NCI-H1694 (cell line): ENCODE measurements around the gene RSF1.
"Not testable (repeated sequence)": the region's sequence is repeated elsewhere in the genome, so short reads cannot be mapped to it uniquely, and the experiment has no call there.

Experiments
- DNase-seq: peaks from one replicate; lab custom pipeline; 2025; lab: John Stamatoyannopoulos, UW

Gene RSF1

DNA sequence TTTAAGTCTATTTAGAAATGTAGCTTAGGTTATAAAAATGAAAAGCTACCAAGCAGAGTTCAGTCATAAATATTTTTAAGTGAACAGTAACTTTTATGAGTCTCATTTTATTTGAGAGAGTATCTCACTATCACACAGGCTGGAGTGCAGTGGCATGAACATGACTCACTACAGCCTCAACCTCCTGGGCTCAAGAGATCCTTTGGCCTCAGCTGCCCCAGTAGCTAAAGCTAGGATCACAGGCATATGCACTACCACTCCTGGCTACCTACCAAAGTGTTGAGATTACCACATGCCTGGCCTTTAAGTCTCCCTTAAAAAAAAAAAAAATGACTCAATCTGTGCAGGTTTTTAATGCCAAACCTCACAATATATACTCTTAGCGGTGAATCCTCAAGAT lies 148.3 kb downstream of the RSF1 start:
- DNase-seq: no peak

- DNase-seq: no peak
Measured at GRCh38 chr11:77669848-77670511, 150.5 kb downstream of the RSF1 start.

GRCh38 chr11:77668760-77669159 lies 151.8 kb downstream of the RSF1 start:
- no peak for DNase-seq

DNA sequence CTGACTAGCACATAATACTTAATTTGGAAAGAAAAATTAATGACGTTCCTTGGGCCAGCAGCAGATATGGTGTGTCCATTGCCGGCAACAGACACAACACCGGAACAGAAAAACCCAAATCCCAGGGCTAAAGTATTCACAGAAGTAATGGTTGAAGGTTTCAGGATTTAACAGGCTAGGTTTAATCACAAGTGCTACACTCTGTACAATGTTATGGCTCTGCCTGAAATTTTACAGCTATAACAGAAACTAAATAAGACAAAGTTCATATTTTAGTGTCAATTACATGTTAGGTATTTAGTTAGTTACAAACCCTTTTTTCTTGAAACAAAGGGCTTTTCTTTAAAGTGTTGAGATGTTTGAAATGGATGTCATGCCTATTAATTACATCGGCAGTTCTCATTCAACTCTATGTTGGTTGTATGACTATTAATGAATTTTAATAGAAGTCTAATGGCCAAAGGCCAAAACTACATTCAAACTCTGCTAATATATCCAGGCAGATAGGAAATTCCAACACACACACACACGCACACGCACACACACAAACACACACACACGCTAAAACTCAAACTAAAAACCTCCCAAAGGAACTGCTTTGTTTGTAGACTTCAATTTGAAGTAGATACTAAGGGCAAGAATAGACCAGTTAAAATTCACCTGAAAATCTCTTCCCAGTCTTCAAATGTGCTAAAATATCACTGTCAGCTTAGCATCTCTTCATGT lies 155.1 kb downstream of the RSF1 start:
- no peak for DNase-seq

DNA sequence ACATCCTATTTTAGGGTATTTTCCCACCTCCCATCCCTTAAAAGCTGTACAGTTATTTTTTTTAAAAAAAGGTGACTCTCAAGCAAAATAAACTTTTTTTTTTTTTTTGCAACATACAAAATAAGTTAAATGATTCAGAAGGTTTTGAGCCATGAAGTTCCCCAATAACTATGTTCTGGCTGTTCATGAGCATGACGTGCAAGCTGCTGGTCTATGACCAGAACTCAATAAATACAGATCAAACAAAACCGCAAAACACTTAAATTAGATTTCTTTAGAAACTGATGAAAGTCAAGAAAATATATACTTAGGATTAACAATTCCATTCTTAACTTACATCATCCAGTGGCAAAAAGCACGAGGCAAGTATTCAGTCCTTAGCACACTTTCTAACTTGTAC lies 158.9 kb downstream of the RSF1 start:
- DNase-seq: no peak

DNA sequence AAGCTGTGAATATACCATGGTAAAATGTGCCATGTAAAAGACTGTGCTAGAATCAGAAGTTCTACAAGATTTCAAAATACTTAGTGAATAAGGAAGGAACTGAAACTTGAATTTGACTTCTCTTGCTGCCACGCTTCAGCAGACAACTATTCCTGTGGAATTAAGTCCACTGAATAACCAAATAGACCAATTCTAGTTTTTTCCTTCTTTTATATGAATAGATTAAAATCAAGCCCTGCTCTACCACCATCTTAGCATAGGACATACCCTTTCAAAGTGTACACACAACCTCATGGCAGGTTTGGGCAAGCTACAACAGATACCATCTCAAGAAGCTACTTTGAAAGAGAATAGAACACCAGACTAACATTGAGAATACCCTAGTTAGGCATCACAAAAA lies 159.6 kb downstream of the RSF1 start:
- no peak for DNase-seq

GRCh38 chr11:77658213-77659013 lies 162.1 kb downstream of the RSF1 start:
- DNase-seq: no peak

GRCh38 chr11:77656362-77656761 lies 164.2 kb downstream of the RSF1 start:
- DNase-seq: no peak

- no peak for DNase-seq
Measured at GRCh38 chr11:77654770-77655434, 165.6 kb downstream of the RSF1 start.

DNA sequence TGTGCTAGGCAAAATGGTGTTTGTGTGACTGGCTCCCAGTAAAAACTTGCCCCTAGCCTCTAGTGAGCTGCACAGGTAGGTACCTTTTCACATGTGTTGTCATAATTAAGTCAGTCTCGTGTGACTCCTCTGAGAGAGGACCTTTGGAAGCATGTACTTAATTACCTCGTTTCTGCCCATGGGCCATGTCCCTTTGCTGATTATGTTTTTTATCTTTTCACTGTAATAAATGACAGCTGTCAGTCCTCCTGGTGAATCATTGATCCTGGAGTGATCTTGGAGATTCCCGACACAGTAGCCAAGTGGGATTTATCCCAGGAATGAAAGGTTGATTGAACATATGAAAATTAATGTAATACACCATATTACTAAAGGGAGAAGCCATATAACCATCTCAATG lies 170.4 kb downstream of the RSF1 start:
- DNase-seq: no peak

GRCh38 chr11:77647654-77648305 lies 172.7 kb downstream of the RSF1 start:
- DNase-seq: no peak

DNA sequence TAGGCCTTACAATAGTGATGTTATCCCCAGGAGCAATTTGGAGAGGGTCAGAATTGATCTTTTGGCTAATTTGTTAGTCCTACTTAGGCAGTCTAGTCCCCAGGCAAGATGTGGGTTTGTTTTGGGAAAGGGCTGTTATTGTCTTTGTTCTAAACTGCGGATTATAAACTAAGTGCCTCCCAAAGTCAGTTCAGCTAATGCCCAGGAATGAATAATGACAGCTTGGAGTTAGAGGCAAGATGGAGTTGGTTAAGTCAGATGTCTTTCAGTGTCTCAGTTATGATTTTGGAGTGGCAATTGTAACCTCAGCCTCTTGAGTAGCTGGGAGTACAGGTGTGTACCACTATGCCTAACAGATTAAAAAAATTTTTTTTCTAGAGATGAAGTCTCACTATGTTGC lies 175.6 kb downstream of the RSF1 start:
- DNase-seq: no peak

DNA sequence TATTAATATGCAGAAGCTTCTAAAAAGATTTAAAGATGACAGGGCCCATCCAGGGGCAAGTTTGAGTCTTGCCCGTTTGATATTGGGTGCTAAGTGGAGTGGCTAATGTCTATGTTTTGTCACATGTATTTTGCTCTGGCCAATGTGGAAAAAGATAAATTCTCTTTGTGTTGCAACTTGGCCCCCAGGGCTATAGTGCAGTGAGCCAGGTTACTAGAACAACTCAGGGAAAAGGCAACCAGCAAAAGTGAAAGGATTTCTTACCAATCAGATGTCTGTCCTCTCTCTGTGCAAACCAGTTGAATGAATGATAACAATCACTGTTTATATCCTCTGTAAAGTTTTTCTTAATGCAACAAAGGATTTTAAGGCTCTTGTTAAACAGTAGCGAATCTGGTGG lies 178.3 kb downstream of the RSF1 start:
- DNase-seq: no peak

DNA sequence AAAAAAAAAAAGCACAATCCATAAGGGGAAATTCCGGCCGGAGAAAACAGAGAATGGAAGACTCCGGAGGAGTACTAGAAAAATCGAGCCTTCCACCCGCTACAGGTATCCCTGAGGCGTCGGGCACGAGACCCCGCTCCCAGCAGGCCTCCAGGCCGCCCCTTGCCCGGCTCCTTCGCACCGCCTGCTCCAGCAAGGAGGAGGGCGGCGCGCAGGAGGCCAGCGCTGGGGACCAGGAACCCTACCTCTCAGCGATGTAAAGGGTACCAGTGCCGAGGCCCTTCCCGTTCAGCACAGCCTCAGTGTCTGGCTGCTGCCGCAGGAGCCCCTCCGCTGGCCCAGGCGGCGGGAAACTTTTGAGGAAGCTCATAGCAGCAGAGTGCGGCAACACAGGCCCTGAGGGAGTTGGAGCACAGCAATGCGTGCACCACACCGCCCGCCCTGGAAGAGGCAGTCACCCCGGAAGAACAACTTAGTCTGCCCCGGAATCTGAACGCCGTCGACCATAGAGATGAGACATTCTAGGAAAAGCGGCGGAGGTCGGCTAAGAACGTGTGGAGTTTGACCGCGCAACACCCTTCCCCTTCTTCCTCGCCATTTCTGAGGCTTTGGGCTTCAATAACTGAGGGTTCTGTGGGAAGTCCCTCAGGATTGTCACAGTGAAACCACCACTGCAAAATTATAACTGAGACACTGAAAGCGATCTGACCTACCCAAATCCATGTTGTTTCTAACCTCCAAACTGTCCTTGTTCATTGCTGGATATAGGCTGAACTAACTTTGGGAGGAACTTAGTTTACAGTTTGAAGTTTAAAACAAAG lies 183.0 kb downstream of the RSF1 start, which contains the start of gene CLNS1A:
Gene CLNS1A, minus strand, starts transcription at position 450 of the 821 bp plus-strand sequence. Its CDS starts 80 bp downstream, at position 370.
- peak; percentile 82 for DNase-seq

DNA sequence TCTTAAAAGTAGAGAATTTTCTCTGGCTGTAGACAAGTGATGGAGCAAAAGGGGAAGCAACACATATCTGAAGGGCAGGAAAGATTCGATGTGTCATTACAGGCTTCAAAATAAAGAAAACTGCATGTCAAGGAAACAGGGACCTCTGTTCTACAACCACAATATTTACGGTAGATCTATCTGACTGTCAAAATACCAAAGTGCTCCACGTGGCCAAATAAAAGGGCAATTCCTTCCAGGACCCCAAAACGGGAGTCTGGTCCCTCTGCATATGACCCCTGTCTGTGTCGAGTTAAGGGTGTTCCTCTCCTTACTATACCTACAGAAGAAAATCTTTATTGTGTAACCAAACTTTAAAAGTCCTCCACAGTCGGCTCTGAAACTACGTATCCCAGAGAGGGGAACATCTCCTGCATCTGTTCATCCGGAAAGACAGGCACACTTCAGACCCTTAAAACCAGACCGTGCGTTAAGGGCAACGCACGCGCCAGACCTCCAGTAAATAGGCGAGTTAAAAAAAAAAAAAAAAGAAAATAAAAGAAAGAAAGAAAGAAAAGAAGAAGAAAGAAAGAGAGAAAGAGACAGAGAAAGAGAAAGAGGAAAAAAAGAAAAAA lies 183.7 kb downstream of the RSF1 start:
- no peak for DNase-seq

DNA sequence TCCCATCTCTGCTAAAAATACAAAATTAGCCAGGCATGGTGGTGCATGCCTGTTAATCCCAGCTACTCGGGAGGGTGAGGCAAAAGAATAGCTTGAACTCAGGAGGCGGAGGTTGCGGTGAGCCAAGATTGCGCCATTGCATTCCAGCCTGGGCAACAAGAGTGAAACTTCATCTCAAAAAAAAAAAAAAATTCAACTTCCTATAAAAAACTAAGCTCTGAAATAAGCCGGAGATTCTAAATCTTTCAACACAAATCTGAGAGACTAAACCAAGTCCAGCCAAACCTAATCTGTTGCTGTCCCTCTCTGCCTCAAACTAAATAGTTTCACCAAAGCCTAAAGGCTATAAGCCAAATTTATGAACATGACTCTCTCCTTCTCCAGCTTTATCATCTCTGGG lies 186.6 kb downstream of the RSF1 start:
- not testable (repeated sequence) for DNase-seq

GRCh38 chr11:77630157-77630710 lies 190.3 kb downstream of the RSF1 start:
- DNase-seq: no peak

DNA sequence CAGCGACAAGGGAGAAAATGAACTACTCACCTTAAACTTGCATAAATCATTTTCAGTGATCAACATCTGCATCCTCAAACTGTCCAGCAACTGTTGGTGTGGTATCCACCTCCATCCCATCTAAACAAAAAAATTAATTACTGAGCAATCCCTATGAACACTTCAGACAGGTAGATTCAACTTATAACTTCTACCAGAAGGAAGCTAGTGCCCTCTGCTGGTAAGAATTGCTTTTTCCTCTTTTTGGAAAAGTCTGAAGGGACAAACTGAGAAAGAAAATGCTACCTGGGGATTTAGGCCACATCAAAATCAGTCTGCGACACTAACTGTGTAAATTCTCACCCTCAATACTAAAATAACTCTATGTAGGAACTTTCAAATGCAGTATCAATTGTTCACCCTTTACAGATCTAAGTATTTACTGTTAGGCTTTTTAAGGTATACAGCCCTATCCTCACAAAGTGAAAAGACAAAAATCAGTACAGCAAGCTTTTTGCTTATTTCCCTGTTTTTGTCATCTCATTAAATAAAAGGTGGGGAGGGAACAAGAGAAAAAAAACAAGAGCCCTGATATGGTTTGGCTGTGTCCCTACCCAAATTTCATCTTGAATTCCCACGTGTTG lies 200.8 kb downstream of the RSF1 start:
- peak; percentile 30 for DNase-seq

DNA sequence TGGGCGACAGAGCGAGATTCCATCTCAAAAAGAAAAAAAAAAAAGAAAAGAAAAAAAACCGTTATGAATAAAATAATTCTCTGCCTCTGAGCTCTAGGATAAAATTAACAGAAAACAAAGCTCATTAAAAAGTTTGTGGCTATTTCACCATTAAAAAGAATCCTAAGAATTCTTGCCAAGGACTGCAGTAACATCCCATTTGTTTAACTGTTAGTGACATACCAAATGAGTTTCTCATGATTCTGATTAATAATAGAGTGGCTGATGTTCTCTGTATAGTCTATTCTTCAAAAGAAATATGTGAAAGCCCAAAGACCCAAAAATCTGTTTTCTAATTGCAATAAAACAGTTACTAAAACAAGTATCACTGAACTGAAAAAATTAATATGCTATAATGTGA lies 202.6 kb downstream of the RSF1 start:
- no peak for DNase-seq

DNA sequence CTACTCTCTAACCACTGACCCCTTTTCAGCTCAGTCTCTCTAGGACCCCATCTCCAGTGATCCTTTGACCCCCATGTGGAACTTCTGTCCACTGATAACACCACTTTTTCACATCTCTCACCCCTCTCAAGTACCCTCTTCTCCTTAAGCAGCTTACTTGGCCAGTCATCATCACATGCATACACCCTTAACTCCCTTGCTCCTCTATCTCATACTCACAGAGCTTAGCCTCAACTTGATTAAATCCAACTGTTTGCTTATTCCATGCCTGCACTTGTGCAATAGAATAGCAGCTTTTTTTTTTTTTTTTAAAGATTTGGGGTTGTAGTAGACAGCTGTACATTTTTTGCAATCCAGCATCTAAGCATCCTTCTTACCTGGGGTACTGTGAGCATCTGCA lies 208.6 kb downstream of the RSF1 start:
- no peak for DNase-seq
